K562 (cell line): Measurements from ENCODE around the gene SLC43A1. TPM values are rescaled to one million over a fixed set of nuclear protein-coding genes. Genes with fewer than 3 reads are reported as not detected.

Experiments used
- ATAC-seq: fragments of 200-7000 bp; cut with Tn5 transposase; 3 replicates; pipeline ENCODE4 v1.9.1; 2020; ENCODE audit warnings: moderate library complexity
- BruUV-seq: library from RNA; stranded (reverse); fragments of 400-500 nt; replicated peaks from 2 replicates; lab custom pipeline; 2021; lab: Mats Ljungman, UMichigan
- CTCF ChIA-PET: fragments of 300-600 bp; formaldehyde crosslinking; extraction: SDS; loops from one replicate; lab custom pipeline; 2021; ENCODE audit warnings: low intra/inter-chr PET ratio; lab: Yijun Ruan, JAX
- POLR2A ChIA-PET: fragments of 300-600, 350-650 bp; sonication (Branson Sonifier 250); formaldehyde crosslinking; extraction: SDS; loops from one replicate; lab custom pipeline; 2021; ENCODE audit warnings: antibody characterized with exemption, inconsistent platforms; lab: Yijun Ruan, JAX
- DNase-seq, 4 experiments: peaks; one replicate each; pipeline versions ENCODE4 v3.0.0 to v3.0.0-alpha.2; 2011 to 2018; ENCODE audit warnings: low spot score in 3 of 4, mixed read lengths in 3 of 4; ENCODE audit errors: extremely low read depth in 1 of 4
- FAIRE-seq: peaks from 2 replicates; lab custom pipeline; 2011; peaks lifted over from hg19 to GRCh38; lab: Jason Lieb, UNC
- H2AFZ ChIP-seq: 2 replicates; pipeline ENCODE4 v1.6.0; 2011; ENCODE audit warnings: low read depth, low read length, control low read depth, inconsistent platforms
- H3K27ac ChIP-seq: fragments of 200-600 bp; 3 replicates; pipeline ENCODE4 v1.8.0; 2011; ENCODE audit warnings: low read depth, mild to moderate bottlenecking, control low read depth, inconsistent platforms, low read length, moderate library complexity, mixed read lengths; ENCODE audit errors: extremely low read depth
- H3K27me3 ChIP-seq, 2 experiments: fragments of 300-600 bp in 1 of 2; 2 replicates in 1 of 2; 3 replicates in 1 of 2; pipeline versions ENCODE4 v1.6.0 to v1.8.0; 2011; ENCODE audit warnings: inconsistent platforms in 2 of 2, low read length in 2 of 2, mild to moderate bottlenecking in 1 of 2, mixed read lengths in 1 of 2, moderate library complexity in 1 of 2; ENCODE audit not compliant: control insufficient read depth in 2 of 2, insufficient read depth in 2 of 2
- H3K36me3 ChIP-seq: fragments of 300-600 bp; 3 replicates; pipeline ENCODE4 v1.8.0; 2011; ENCODE audit warnings: mild to moderate bottlenecking, low read length, inconsistent platforms; ENCODE audit not compliant: control insufficient read depth, insufficient read depth
- H3K4me1 ChIP-seq, 2 experiments: fragments of 200-600 bp in 1 of 2; replicated peaks in 1 of 2; 2 replicates in 1 of 2; 3 replicates in 1 of 2; pipeline versions ENCODE4 v1.5.1 to v1.8.0; 2011; ENCODE audit warnings: inconsistent platforms in 2 of 2, low read length in 2 of 2, mild to moderate bottlenecking in 1 of 2, mixed read lengths in 1 of 2, moderate library complexity in 1 of 2; ENCODE audit not compliant: control insufficient read depth in 2 of 2, insufficient read depth in 2 of 2
- H3K4me2 ChIP-seq: 2 replicates; pipeline ENCODE4 v1.6.1; 2011; ENCODE audit warnings: low read length, control low read depth, inconsistent platforms, mixed read lengths; ENCODE audit not compliant: insufficient read depth
- H3K4me3 ChIP-seq: fragments of 200-600 bp; sonication (generic), shearing (Covaris generic); 2 replicates; pipeline ENCODE4 v1.5.1; 2016; ENCODE audit warnings: control low read depth, inconsistent platforms
- H3K79me2 ChIP-seq: fragments of 200-600 bp; 3 replicates; pipeline ENCODE4 v1.8.0; 2011; ENCODE audit warnings: low read length, inconsistent platforms; ENCODE audit not compliant: control insufficient read depth, insufficient read depth
- H3K9ac ChIP-seq, 2 experiments: 2 replicates each; pipeline versions ENCODE4 v1.6.0 to v1.6.1; 2011; ENCODE audit warnings: low read depth in 2 of 2, low read length in 2 of 2, control low read depth in 1 of 2, inconsistent platforms in 1 of 2, mild to moderate bottlenecking in 1 of 2, mixed read lengths in 1 of 2; ENCODE audit not compliant: insufficient read depth in 1 of 2
- H3K9me1 ChIP-seq: one replicate; pipeline ENCODE4 v1.6.0; 2011; ENCODE audit warnings: inconsistent platforms, mild to moderate bottlenecking, low read length, moderate library complexity; ENCODE audit not compliant: control insufficient read depth, insufficient read depth
- H3K9me3 ChIP-seq: replicated peaks from 2 replicates; pipeline ENCODE4 v1.5.1; 2011; ENCODE audit warnings: low read depth, low read length, inconsistent platforms; ENCODE audit not compliant: control insufficient read depth, insufficient read depth
- H4K20me1 ChIP-seq: replicated peaks from 2 replicates; pipeline ENCODE4 v1.6.1; 2011; ENCODE audit warnings: low read length, inconsistent platforms, mixed read lengths; ENCODE audit not compliant: control insufficient read depth, insufficient read depth
- KDM1A ChIP-seq, 2 experiments: fragments of 450-650 bp; IDR thresholded peaks; 2 replicates each; pipeline ENCODE4 v1.6.1; 2016; ENCODE audit warnings: mild to moderate bottlenecking in 2 of 2
- POLR2G ChIP-seq: fragments of 200-400 bp; formaldehyde crosslinking; IDR thresholded peaks from 2 replicates; pipeline ENCODE4 v1.6.1; 2017; ENCODE audit warnings: low read depth, mild to moderate bottlenecking, antibody characterized with exemption, low read length, moderate library complexity
- ZNF696 ChIP-seq: fragments of 250-450 bp; sonication (Bioruptor Pico); conservative IDR thresholded peaks from 2 replicates; pipeline ENCODE4 v1.4.0; 2020; ENCODE audit warnings: mild to moderate bottlenecking, moderate library complexity
- WGBS: fragments of 100-300 bp; shearing (Covaris generic); methylation state at CpG from one replicate; pipeline ENCODE4 v1.1.6; 2016; ENCODE audit warnings: low coverage, mixed read lengths; ENCODE audit not compliant: insufficient coverage; ENCODE audit errors: missing lambda C conversion rate; 5-methylcytosine and 5-hydroxymethylcytosine counted together
- in situ Hi-C: fragments of 300-500 bp; cut with MboI; formaldehyde crosslinking; loops from 4 replicates; pipeline ENCODE4 v1.15.0; 2018; ENCODE audit warnings: inconsistent platforms, mixed read lengths
- intact Hi-C: fragments of 100-400 bp; cut with micrococcal nuclease; formaldehyde crosslinking; loops from 2 replicates; pipeline ENCODE4 v1.14.2; 2022
- polyA plus RNA-seq, 8 experiments: library from polyadenylated mRNA; depleted of rRNA in 4 of 8; stranded (reverse) in 5 of 8; unstranded in 3 of 8; fragments of >200 nt; fragmentation: Nextera tagmentation in 2 of 8; fragmentation: Illumina TruSeq in 1 of 8; extraction: Ambion mirVana in 2 of 8; extraction: Trizol in 1 of 8; gene quantifications; 2 replicates each; pipeline versions ENCODE4 v1.2.1 to v1.2.3, GENCODE V29; 2011 to 2014; ENCODE audit warnings: inconsistent platforms in 1 of 8, missing spikeins in 1 of 8
- total RNA-seq, 7 experiments: library from RNA; depleted of rRNA in 6 of 7; stranded (reverse); fragments of >200 nt in 6 of 7; fragmentation: Illumina TruSeq in 2 of 7; extraction: Trizol in 2 of 7; gene quantifications; 2 replicates each; pipeline versions ENCODE4 v1.2.1 to v1.2.3, GENCODE V29; 2011 to 2021; ENCODE audit warnings: low replicate concordance in 1 of 7
- TF ChIP-seq, protein P1 (sequence below): fragments of 250-450 bp; sonication (Bioruptor Pico); IDR thresholded peaks from 2 replicates; pipeline ENCODE4 v1.4.0; 2020; ENCODE audit warnings: mild to moderate bottlenecking, moderate library complexity, borderline replicate concordance
- TF ChIP-seq, protein P2 (sequence below): sonication (generic); formaldehyde crosslinking; IDR thresholded peaks from 2 replicates; pipeline ENCODE4 v1.8.1; 2023; ENCODE audit warnings: mild to moderate bottlenecking, missing genetic modification reagents
- TF ChIP-seq, protein P3 (sequence below): fragments of 450-650 bp; conservative IDR thresholded peaks from 2 replicates; pipeline ENCODE4 v1.6.1; 2016; ENCODE audit warnings: missing genetic modification characterization, low read depth, mild to moderate bottlenecking, missing compliant biosample characterization, moderate library complexity

Gene SLC43A1
- total and polyA plus RNA-seq, 9 of the 15 experiments (the other 6 are each of a cell fraction or from before 2014, with no cell fraction given): 2.6 to 41.8 (median 24.6) TPM

DNA sequence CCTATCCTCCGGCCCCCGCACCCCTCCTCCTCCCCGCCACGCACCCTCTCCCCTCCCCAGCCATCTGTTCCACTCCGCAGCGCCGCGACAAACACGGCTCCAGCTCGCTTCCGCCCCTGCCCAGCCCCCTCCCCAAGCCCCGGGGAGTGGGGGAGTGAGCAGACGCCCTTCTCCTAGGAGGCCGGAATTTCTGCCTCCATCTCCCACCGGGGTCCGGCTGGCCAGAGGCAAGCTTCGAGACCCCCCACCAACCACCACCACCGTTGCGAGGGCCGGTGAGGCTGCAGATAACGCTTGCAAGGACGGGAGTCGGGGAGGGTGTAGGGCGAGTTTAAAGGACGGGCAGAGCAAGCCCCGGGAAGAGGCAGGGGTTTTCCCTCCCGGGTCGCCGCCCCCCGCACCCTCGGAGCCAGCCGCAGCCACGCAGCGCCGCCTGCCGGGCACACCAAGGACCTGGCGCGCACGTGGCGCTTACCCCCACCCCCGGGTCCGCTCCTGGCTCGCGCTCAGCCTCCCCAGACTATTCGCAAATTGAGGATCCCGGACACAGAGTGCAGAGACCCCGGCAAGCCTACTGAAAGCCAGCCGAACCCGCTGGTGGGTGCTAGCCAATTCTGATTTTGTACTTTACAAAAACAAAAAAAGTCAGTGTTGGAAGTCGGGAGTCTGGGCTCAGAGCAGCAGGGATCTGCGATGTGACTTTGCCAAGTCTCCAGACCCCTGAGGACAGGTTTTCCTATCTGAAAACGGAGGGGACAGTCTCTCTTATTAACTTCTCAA is 32.5 kb downstream of the SLC43A1 start:
- no peaks in the 10 kb centered on the region for H3K9me3 ChIP-seq
- H3K9ac ChIP-seq: no peak overlapping the region
- H3K4me2 ChIP-seq: no peak overlapping the region
- no peaks in the 10 kb centered on the region for H3K27me3 ChIP-seq
- no TSS peak for BruUV-seq
- TF ChIP-seq KDM1A (IDR thresholded peaks at IDR 0.05) (no peak), ZNF696 (CRISPR knock-in tag) (no peak), POLR2G (peak; percentile 62)
- TF ChIP-seq, protein P1, sequence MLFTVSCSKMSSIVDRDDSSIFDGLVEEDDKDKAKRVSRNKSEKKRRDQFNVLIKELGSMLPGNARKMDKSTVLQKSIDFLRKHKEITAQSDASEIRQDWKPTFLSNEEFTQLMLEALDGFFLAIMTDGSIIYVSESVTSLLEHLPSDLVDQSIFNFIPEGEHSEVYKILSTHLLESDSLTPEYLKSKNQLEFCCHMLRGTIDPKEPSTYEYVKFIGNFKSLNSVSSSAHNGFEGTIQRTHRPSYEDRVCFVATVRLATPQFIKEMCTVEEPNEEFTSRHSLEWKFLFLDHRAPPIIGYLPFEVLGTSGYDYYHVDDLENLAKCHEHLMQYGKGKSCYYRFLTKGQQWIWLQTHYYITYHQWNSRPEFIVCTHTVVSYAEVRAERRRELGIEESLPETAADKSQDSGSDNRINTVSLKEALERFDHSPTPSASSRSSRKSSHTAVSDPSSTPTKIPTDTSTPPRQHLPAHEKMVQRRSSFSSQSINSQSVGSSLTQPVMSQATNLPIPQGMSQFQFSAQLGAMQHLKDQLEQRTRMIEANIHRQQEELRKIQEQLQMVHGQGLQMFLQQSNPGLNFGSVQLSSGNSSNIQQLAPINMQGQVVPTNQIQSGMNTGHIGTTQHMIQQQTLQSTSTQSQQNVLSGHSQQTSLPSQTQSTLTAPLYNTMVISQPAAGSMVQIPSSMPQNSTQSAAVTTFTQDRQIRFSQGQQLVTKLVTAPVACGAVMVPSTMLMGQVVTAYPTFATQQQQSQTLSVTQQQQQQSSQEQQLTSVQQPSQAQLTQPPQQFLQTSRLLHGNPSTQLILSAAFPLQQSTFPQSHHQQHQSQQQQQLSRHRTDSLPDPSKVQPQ (CRISPR knock-in tag): no peak
- TF ChIP-seq, protein P2, sequence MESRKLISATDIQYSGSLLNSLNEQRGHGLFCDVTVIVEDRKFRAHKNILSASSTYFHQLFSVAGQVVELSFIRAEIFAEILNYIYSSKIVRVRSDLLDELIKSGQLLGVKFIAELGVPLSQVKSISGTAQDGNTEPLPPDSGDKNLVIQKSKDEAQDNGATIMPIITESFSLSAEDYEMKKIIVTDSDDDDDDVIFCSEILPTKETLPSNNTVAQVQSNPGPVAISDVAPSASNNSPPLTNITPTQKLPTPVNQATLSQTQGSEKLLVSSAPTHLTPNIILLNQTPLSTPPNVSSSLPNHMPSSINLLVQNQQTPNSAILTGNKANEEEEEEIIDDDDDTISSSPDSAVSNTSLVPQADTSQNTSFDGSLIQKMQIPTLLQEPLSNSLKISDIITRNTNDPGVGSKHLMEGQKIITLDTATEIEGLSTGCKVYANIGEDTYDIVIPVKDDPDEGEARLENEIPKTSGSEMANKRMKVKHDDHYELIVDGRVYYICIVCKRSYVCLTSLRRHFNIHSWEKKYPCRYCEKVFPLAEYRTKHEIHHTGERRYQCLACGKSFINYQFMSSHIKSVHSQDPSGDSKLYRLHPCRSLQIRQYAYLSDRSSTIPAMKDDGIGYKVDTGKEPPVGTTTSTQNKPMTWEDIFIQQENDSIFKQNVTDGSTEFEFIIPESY (CRISPR knock-in tag): peak; percentile 70
- TF ChIP-seq, protein P3, sequence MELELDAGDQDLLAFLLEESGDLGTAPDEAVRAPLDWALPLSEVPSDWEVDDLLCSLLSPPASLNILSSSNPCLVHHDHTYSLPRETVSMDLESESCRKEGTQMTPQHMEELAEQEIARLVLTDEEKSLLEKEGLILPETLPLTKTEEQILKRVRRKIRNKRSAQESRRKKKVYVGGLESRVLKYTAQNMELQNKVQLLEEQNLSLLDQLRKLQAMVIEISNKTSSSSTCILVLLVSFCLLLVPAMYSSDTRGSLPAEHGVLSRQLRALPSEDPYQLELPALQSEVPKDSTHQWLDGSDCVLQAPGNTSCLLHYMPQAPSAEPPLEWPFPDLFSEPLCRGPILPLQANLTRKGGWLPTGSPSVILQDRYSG (tag): no peak
- peaks cover 6 to 15% of the 10 kb centered on the region in 2 experiments; a peak in 4 of 5 replicates for H3K4me1 ChIP-seq
- no peak overlapping the region for H3K27ac ChIP-seq
- intact Hi-C loops: no loop called here
- DNase-seq: no peak
- ChIA-PET CTCF (no interaction called here), POLR2A (interaction anchor here (1.0 to 1.5 kb wide), 4 partner anchors 10 to 22 kb away, joined by 3 to 4 read pairs (median 4); no protein-coding TSS in a partner anchor)
- in situ Hi-C loops: no loop called here
- peaks cover 42% of the 10 kb centered on the region for H3K36me3 ChIP-seq
- 81% methylated on average over 20 of the region's 52 CpGs for WGBS
- H3K79me2 ChIP-seq: no peaks in the 10 kb centered on the region
- ATAC-seq: no peak
- no peak for FAIRE-seq
- H4K20me1 ChIP-seq: peaks cover 8% of the 10 kb centered on the region; the same call in 1 of the 2 replicates
- no peak overlapping the region for H2AFZ ChIP-seq
- no peaks in the 10 kb centered on the region for H3K9me1 ChIP-seq
- no peak overlapping the region for H3K4me3 ChIP-seq
